H9 (cell line): Measurements from ENCODE around the gene SERPINA3. TPM values are rescaled to one million over a fixed set of nuclear protein-coding genes. Genes with fewer than 3 reads are reported as not detected.

ENCODE experiments used
- DNase-seq: peaks from one replicate; pipeline ENCODE4 v3.0.0-alpha.2; 2017
- H2AFZ ChIP-seq: one replicate; pipeline ENCODE4 v1.6.1; 2013; ENCODE audit warnings: mild to moderate bottlenecking, low read length, control low read depth, moderate library complexity
- H2AK5ac ChIP-seq: 2 replicates; pipeline ENCODE4 v1.6.1; 2013; ENCODE audit warnings: low read length, control low read depth, mixed read lengths; ENCODE audit not compliant: insufficient read length
- H2BK120ac ChIP-seq: one replicate; pipeline ENCODE4 v1.6.1; 2013; ENCODE audit warnings: low read depth, mild to moderate bottlenecking, low read length, control low read depth, inconsistent platforms; ENCODE audit not compliant: poor library complexity, severe bottlenecking
- H2BK12ac ChIP-seq: 2 replicates; pipeline ENCODE4 v1.6.1; 2013; ENCODE audit warnings: low read length, control low read depth, mixed read lengths, low read depth; ENCODE audit not compliant: insufficient read length
- H2BK15ac ChIP-seq: 2 replicates; pipeline ENCODE4 v1.6.1; 2013; ENCODE audit warnings: low read depth, low read length, control low read depth
- H2BK20ac ChIP-seq: one replicate; pipeline ENCODE4 v1.6.1; 2013; ENCODE audit warnings: low read depth, mild to moderate bottlenecking, low read length, control low read depth, inconsistent platforms; ENCODE audit not compliant: poor library complexity, severe bottlenecking
- H2BK5ac ChIP-seq: 2 replicates; pipeline ENCODE4 v1.6.1; 2013; ENCODE audit warnings: low read length, control low read depth, mixed read lengths; ENCODE audit not compliant: insufficient read length
- H3K14ac ChIP-seq: 2 replicates; pipeline ENCODE4 v1.6.1; 2013; ENCODE audit warnings: low read length, control low read depth; ENCODE audit not compliant: insufficient read depth
- H3K18ac ChIP-seq: 2 replicates; pipeline ENCODE4 v1.6.1; 2013; ENCODE audit warnings: low read depth, mild to moderate bottlenecking, mixed read lengths, low read length, control low read depth; ENCODE audit not compliant: insufficient read length
- H3K23ac ChIP-seq: 2 replicates; pipeline ENCODE4 v1.6.1; 2013; ENCODE audit warnings: low read length, control low read depth, mixed read lengths, low read depth; ENCODE audit not compliant: insufficient read length
- H3K23me2 ChIP-seq: 2 replicates; pipeline ENCODE4 v1.6.1; 2013; ENCODE audit warnings: low read depth, mild to moderate bottlenecking, mixed read lengths, low read length, control low read depth; ENCODE audit not compliant: insufficient read length, poor library complexity, severe bottlenecking
- H3K27ac ChIP-seq: 2 replicates; pipeline ENCODE4 v1.5.1; 2013; ENCODE audit warnings: low read length, control low read depth, mixed read lengths, low read depth; ENCODE audit not compliant: insufficient read length
- H3K27me3 ChIP-seq: 2 replicates; pipeline ENCODE4 v1.6.1; 2013; ENCODE audit warnings: low read length, control low read depth, inconsistent platforms; ENCODE audit not compliant: insufficient read depth
- H3K4ac ChIP-seq: 2 replicates; pipeline ENCODE4 v1.6.1; 2013; ENCODE audit warnings: low read depth, mild to moderate bottlenecking, control low read depth, inconsistent platforms, low read length, moderate library complexity
- H3K4me1 ChIP-seq: 2 replicates; pipeline ENCODE4 v1.6.1; 2013; ENCODE audit warnings: low read length, control low read depth, inconsistent platforms; ENCODE audit not compliant: insufficient read depth
- H3K4me2 ChIP-seq: 2 replicates; pipeline ENCODE4 v1.6.1; 2013; ENCODE audit warnings: low read length, control low read depth, mixed read lengths; ENCODE audit not compliant: insufficient read length, insufficient read depth
- H3K56ac ChIP-seq: 2 replicates; pipeline ENCODE4 v1.6.1; 2013; ENCODE audit warnings: low read depth, mild to moderate bottlenecking, mixed read lengths, low read length, control low read depth; ENCODE audit not compliant: insufficient read length
- H3K79me1 ChIP-seq: 2 replicates; pipeline ENCODE4 v1.6.1; 2013; ENCODE audit warnings: low read depth, mild to moderate bottlenecking, moderate library complexity, low read length, control low read depth, inconsistent platforms; ENCODE audit not compliant: insufficient read depth, poor library complexity, severe bottlenecking
- H3K79me2 ChIP-seq: 2 replicates; pipeline ENCODE4 v1.6.1; 2013; ENCODE audit warnings: low read length, control low read depth, inconsistent platforms; ENCODE audit not compliant: insufficient read depth
- H3K9ac ChIP-seq: 2 replicates; pipeline ENCODE4 v1.6.1; 2013; ENCODE audit warnings: low read length, control low read depth, mixed read lengths; ENCODE audit not compliant: insufficient read length; ENCODE audit errors: extremely low read depth
- H3K9me3 ChIP-seq: one replicate; pipeline ENCODE4 v1.6.1; 2013; ENCODE audit warnings: low read depth, low read length, inconsistent platforms; ENCODE audit not compliant: control insufficient read depth
- H3T11ph ChIP-seq: one replicate; pipeline ENCODE4 v1.6.1; 2013; ENCODE audit warnings: mild to moderate bottlenecking, low read length, control low read depth, inconsistent platforms
- H4K20me1 ChIP-seq: one replicate; pipeline ENCODE4 v1.6.1; 2013; ENCODE audit not compliant: control insufficient read depth, insufficient read length, insufficient read depth
- H4K5ac ChIP-seq: 2 replicates; pipeline ENCODE4 v1.6.1; 2013; ENCODE audit warnings: low read depth, mild to moderate bottlenecking, mixed read lengths, low read length, control low read depth; ENCODE audit not compliant: insufficient read length
- H4K8ac ChIP-seq: replicated peaks from 2 replicates; pipeline ENCODE4 v1.6.1; 2013; ENCODE audit warnings: low read length, control low read depth, mixed read lengths, low read depth; ENCODE audit not compliant: insufficient read length
- H4K91ac ChIP-seq: 2 replicates; pipeline ENCODE4 v1.6.1; 2013; ENCODE audit warnings: low read depth, mild to moderate bottlenecking, moderate library complexity, mixed read lengths, low read length, control low read depth; ENCODE audit not compliant: insufficient read length
- H3K27ac Mint-ChIP-seq, 3 experiments: 2 replicates in 2 of 3; 3 replicates in 1 of 3; pipeline ENCODE4 v1.8.0; 2020 to 2021; ENCODE audit warnings: mixed read lengths in 3 of 3, mild to moderate bottlenecking in 1 of 3, moderate library complexity in 1 of 3
- H3K27me3 Mint-ChIP-seq: 2 replicates; pipeline ENCODE4 v1.8.0; 2021; ENCODE audit warnings: low read depth, mild to moderate bottlenecking, moderate library complexity, mixed read lengths
- H3K36me3 Mint-ChIP-seq, 3 experiments: 2 replicates in 2 of 3; 3 replicates in 1 of 3; pipeline ENCODE4 v1.8.0; 2020 to 2021; ENCODE audit warnings: low read depth in 3 of 3, mixed read lengths in 3 of 3; ENCODE audit not compliant: insufficient read depth in 1 of 3
- H3K4me1 Mint-ChIP-seq, 2 experiments: 2 replicates each; pipeline ENCODE4 v1.8.0; 2020; ENCODE audit warnings: mixed read lengths in 2 of 2
- H3K4me3 Mint-ChIP-seq, 2 experiments: 2 replicates in 1 of 2; 3 replicates in 1 of 2; pipeline ENCODE4 v1.8.0; 2020 to 2021; ENCODE audit warnings: mild to moderate bottlenecking in 2 of 2, mixed read lengths in 2 of 2, moderate library complexity in 1 of 2
- H3K9me3 Mint-ChIP-seq, 2 experiments: 2 replicates in 1 of 2; 3 replicates in 1 of 2; pipeline ENCODE4 v1.8.0; 2020; ENCODE audit warnings: mild to moderate bottlenecking in 2 of 2, mixed read lengths in 2 of 2, moderate library complexity in 1 of 2
- WGBS: extraction: QIAGEN DNeasy Blood & Tissue Kit; methylation state at CpG from one replicate; pipeline ENCODE4 v1.1.7; 2013; ENCODE audit warnings: missing lambda C conversion rate, low lambda C conversion rate, mixed read lengths; ENCODE audit not compliant: insufficient read length; ENCODE audit errors: extremely low coverage; 5-methylcytosine and 5-hydroxymethylcytosine counted together
- total RNA-seq: library from RNA; stranded (reverse); gene quantifications from 2 replicates; pipeline ENCODE4 v1.2.1, GENCODE V29; 2021
- TF ChIP-seq, protein P1 (sequence below): fragments of 200-600 bp; sonication (generic); conservative IDR thresholded peaks from 3 replicates; pipeline ENCODE4 v1.8.0; 2021; ENCODE audit warnings: antibody characterized with exemption, mild to moderate bottlenecking

The SERPINA3 gene
- total RNA-seq, 1 experiment from 2014 or later, result not detected

DNA sequence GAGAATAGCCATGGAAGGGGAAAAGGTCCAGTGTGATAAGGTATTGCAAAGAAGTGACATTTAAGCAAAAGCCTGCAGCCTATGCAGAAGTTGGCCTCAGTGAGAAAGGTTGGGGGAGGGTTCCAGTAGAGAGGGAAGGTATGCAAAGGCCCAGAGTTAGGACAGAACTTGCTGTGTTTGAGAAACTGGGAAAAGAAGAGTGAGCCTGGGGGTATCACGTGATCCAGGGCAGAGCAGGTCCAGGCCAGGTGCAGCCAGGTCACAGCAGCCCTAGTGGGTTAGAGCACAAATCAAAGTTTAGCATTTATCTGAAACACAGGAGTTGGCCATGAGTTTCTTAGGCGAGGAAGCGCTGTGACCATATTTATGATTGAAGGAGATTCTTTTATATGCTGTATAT is 29.3 kb upstream of the SERPINA3 start:
- Mint-ChIP-seq H3K9me3 (peaks cover 7 to 14% of the 10 kb centered on the region in 2 experiments), H3K36me3 (peaks cover 0 to 13% (median 3%) of the 10 kb centered on the region in 3 experiments; a peak in 4 of 7 replicates), H3K4me1 (peaks cover 26 to 27% of the 10 kb centered on the region in 2 experiments), H3K4me3 (no peak overlapping the region), H3K27me3 (peaks cover 46% of the 10 kb centered on the region), H3K27ac (no peak overlapping the region)
- H4K20me1 ChIP-seq, result no peaks in the 10 kb centered on the region
- H4K5ac ChIP-seq, result no peak overlapping the region
- TF ChIP-seq, protein P1, sequence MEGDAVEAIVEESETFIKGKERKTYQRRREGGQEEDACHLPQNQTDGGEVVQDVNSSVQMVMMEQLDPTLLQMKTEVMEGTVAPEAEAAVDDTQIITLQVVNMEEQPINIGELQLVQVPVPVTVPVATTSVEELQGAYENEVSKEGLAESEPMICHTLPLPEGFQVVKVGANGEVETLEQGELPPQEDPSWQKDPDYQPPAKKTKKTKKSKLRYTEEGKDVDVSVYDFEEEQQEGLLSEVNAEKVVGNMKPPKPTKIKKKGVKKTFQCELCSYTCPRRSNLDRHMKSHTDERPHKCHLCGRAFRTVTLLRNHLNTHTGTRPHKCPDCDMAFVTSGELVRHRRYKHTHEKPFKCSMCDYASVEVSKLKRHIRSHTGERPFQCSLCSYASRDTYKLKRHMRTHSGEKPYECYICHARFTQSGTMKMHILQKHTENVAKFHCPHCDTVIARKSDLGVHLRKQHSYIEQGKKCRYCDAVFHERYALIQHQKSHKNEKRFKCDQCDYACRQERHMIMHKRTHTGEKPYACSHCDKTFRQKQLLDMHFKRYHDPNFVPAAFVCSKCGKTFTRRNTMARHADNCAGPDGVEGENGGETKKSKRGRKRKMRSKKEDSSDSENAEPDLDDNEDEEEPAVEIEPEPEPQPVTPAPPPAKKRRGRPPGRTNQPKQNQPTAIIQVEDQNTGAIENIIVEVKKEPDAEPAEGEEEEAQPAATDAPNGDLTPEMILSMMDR, result no peak
- H3K27ac ChIP-seq, result no peak overlapping the region
- H3K23me2 ChIP-seq, result no peaks in the 10 kb centered on the region
- no peak overlapping the region for H3K18ac ChIP-seq
- no peak overlapping the region for H2BK20ac ChIP-seq
- no CpG with 5 or more reads among the region's 3 CpGs for WGBS
- H2BK120ac ChIP-seq, result no peak overlapping the region
- no peaks in the 10 kb centered on the region for H3K79me2 ChIP-seq
- H2AFZ ChIP-seq, result no peak overlapping the region
- H2BK15ac ChIP-seq, result no peak overlapping the region
- H3K27me3 ChIP-seq, result no peaks in the 10 kb centered on the region
- H3K4me2 ChIP-seq, result no peak overlapping the region
- H2BK5ac ChIP-seq, result no peak overlapping the region
- H4K8ac ChIP-seq, result no peak overlapping the region
- H3K14ac ChIP-seq, result no peak overlapping the region
- H3K79me1 ChIP-seq, result no peaks in the 10 kb centered on the region
- H2BK12ac ChIP-seq, result no peak overlapping the region
- no peaks in the 10 kb centered on the region for H3K9me3 ChIP-seq
- H3K56ac ChIP-seq, result no peak overlapping the region
- DNase-seq, result no peak
- H3K9ac ChIP-seq, result no peak overlapping the region
- no peak overlapping the region for H2AK5ac ChIP-seq
- no peak overlapping the region for H3T11ph ChIP-seq
- H4K91ac ChIP-seq, result no peak overlapping the region
- no peaks in the 10 kb centered on the region for H3K4me1 ChIP-seq
- no peak overlapping the region for H3K4ac ChIP-seq
- no peak overlapping the region for H3K23ac ChIP-seq
